Activated CD4-positive, alpha-beta T cell treated with anti-CD3 and anti-CD28 coated beads, Interleukin-2, Interleukin-4, amounts not matched to agents 100 ng/mL and 50 ng/mL, durations not matched to agents 16 hours and 8 hours (primary cell): ENCODE measurements around the gene ETV1.
A peak's percentile ranks its signal among the peaks of the same experiment; 100 is the strongest.

Experiments
- DNase-seq: peaks from one replicate; pipeline ENCODE4 v3.0.0-alpha.2; 2020; ENCODE audit warnings: low spot score

Gene ETV1

DNA sequence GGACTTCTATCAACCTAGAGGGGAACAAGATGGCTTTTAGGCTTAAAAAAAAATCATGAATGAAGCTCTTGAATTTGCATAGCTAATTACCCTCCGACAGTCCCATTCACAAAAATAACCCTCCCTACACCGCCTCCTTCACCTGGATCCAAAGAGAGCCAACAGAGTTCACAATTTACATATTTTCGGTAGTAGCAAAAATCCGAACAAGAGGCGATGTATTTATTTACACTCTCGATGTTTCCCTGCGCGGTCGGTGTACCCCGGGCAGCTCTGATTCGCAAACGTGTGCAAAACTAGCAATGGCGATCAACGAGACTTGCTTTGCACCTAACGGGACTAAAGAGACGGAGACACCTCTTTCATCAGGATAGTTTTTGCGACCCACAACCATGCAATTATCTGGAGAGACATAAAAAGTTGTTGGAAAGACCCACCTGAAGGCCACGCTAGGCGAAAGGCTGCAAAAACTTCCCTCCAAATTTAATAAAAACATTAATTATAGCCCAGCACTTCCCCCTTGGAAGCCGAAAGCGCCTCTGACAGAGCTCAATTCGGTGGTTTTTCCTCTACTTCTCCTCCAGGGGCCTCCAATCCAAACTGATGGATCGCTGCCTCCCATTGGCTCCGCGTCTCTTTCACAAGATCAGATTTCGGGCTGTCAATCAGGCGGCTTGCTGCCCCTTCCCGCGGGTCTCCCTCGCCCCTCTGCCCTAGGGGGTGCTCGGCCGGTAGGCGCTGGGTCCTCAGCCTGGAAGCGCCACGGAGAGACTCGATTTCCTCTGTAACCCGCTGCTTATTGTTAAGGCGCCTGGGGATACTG lies at the start of gene ETV1:
ETV1 (minus strand) TSS at position 541 of the 823 bp plus-strand sequence. CDS start 614 bp downstream, outside the sequence.
- DNase-seq, result peak; percentile 21

DNA sequence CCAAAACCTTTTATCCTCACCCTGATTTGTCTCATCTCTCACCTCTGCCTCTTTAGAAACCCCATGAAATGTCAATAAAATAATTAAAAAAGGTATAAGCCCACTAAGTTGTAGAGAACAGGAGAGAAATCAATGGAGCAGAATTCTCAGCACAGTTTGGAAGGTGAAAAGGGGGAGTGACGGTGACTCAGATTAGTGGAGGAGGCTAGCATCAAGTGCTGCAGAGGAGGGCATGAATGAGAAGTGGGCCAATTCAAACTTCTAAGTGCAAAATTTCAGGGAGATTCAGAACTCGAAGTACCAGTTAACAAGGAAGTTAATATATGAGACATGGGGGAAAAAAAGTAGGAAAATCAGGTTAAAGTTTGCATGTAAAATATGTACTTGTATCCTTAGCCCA lies 34.9 kb upstream of the ETV1 start:
- DNase-seq, result no peak

DNA sequence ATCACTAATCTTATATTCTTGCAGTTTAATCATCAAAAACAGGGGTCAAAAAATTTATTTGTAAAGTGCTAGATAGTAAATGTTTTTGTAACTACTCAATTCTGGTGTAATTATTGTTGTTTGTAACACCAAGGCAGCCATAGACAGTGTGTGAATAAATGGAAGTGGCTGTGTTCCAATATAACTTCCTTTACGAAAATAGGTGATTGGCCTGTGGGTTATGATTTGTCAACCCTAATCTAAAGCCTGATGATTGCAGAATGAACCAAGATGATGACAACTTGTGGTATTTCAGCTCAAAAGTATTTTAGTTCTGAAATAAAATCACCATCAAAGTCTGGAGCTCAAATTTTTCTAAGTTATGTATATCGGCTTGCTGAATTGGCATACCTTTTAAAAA lies 34.4 kb upstream of the ETV1 start:
- DNase-seq, result no peak

DNA sequence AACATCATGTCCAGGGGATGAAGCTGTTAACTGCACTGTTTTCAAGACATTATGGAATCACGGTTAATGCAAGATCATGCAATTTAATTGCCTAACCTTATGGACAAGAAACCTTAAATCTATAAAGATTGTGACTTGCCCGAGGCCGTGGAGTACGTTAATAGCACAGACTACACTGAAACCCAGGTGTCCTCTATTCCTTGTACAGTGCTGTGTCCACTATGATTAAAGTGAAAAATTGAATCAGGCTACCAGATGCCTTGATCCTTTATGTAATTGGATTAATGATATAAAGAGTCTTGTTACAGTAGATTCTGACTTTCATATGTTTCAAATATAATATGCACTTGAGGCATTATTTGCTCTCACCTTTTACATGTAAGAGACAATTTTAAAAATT lies 33.9 kb upstream of the ETV1 start:
- DNase-seq, result no peak

DNA sequence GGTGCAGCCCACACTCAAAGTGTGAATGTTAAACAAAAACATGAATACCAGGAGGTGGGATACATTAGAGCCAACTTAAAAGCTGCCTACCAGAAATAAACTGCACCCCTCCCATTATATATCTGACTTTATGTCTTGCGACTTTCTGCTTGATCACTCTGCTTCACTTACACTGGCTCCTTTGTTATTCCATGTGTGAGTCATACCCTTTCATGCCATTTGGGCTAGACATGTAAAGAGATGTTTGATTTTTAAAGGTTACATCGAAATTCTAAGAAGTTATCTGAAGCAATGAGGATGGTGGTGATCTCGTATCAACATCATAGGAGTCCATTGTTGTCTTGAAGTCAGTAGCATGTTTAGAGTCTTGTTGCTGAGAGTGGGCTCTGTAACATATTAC lies 31.6 kb upstream of the ETV1 start:
- no peak for DNase-seq

DNA sequence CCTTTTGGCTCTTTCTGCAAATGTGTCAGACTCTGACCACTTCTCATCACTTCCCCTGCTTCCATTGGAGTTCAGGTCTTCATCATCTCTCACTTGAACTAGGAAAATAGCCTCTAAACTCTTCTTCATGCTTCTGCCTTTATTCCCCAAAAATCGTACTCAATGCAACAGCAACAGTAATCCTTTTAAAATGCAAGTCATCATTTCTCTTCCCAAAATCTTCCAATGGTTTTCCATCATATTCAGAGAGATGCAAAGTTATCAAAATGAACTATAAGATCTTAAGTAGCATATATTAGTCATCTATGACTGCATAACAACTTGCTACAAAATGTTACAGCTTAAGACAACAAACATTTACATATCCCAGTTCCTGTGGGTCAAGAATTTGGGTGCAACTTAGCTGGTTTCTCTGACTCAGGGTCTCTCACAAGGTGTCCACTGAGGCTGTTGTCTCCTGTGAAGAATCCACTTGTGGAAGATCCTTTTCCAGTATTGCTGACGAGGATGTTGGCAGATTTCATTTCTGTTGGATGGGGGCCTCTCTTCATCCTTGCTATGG lies 31.0 kb upstream of the ETV1 start:
- no peak for DNase-seq

DNA sequence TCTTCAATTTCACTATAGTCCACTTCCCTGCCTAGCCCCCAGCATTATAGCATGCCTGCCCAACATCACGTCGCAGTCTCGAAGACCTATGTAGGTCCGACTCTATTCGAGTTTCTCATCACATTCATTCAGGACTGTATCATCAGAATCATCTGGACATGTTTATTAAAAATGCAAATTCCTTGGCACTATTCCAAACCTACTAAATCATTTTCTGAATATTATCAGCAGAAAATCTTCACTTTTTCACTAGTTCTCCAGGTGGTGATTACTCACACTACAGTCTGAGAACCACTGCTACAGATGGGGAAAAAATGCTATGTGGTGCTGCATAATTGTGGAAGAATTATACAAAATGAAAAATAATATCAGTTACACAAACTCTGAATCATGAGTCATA lies 29.3 kb upstream of the ETV1 start:
- DNase-seq, result no peak

DNA sequence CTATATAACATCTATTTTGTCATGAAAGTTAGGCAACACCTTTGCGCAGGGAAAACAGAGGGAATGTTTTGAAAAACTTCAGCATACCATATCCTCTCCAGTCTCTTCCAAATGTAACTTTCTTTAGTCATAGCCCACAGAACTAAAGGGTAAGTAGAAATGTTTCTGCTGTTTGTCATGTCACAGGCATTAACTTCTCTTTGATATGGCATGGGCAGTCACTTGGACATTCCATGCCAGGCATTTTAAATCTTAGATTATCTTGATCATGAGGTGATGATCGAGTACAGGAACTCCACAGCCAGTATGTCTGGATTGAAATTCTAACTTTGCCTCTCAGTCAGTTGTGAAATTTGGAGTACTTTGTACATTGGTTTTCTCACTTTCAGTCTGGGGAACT lies 27.5 kb upstream of the ETV1 start:
- no peak for DNase-seq

DNA sequence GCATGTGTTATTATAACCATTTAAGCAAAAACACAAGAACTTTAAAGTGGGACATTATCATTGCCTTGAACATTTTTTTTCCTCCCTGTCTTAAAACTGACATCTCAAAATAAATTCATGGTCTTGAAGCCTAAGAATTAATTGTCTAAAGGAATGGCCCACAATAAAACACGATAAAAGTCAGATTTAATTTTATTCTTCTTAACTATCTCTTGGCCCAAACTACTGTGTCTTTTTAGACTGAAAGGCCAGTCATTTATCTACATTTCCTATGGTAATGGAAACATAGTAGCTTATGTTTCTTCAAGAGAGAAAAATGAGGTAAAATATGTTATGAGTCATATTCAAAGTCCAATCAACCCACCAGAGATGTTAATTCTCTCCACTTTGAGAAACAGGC lies 24.4 kb upstream of the ETV1 start:
- DNase-seq, result no peak

DNA sequence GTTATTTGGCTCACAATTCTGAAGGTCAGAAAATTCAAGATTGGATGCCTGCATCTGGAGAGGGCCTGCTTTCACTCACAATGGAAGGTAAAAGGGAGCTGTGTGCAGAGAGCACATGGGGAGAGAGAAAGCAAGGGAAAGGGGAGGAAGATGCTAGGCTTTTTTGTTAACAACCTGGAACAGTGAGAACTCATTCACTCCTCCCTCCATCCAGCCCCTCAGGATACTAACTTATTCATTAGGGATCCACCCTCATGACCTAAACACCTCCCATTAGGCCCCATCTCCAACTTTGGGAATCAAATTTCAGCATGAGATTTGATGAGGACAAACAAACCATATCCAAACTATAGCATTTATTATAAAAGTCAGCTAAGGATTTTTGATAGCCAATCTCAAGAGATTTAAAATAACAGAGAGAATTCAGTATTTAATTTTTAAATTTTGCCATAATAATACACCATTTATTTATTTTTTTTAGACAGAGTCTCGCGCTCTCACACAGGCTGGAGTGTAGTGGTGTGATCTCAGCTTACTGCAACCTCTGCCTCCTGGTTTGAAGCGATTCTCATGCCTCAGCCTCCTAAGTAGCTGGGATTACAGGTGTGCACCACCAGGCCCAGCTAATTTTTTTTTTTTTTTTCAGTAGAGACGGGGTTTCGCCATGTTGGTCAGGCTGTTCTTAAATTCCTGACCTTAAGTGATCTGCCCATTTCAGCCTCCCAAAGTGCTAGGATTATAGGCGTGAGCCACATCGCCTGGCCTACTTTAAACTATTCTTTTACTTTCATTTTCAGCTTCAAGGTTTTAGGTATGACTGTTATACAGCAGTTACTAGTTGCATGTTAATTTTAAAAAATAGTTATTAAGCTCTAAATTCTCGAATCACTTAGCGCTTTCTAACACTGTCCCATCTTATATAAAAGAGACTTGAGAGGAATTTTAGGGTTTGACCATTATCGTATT lies 20.3 kb upstream of the ETV1 start:
- no peak for DNase-seq

DNA sequence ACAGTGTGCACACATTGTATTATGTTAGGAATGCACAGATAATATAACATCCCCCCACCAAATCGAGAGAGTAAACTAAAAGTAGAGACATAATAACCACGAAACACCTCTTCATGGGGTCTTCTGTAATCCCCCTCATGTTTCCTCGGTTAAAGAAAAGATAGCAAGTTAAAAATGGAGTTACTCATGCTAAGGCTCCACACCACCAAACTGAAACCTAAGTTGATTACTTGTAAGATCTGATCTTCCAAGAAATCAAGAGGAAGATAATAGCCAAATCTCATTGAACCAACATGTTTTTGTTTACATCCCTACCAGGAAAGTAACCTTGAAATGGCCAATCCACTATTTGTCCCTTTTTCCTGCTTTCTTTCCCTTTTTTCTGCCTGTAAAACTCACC lies 11.7 kb upstream of the ETV1 start:
- no peak for DNase-seq

DNA sequence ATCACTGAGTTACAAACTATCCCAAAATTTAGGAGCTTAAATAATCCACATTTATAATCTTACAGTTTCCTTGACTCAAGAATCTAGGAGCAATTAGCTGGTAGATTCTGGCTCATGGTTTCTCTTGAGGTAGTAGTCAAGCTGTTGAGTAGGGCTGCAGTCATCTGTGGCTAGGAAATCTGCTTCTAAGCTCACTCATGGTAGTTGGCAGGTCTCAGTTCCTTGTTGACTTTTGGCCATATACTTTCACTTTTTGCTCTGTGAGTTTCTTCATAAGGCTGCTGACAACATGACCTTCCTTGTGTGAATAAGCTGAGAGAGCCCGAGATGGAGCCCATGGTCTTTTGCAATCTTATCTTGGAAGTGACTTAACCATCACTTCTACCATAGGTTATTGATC lies 10.8 kb upstream of the ETV1 start:
- DNase-seq, result no peak

DNA sequence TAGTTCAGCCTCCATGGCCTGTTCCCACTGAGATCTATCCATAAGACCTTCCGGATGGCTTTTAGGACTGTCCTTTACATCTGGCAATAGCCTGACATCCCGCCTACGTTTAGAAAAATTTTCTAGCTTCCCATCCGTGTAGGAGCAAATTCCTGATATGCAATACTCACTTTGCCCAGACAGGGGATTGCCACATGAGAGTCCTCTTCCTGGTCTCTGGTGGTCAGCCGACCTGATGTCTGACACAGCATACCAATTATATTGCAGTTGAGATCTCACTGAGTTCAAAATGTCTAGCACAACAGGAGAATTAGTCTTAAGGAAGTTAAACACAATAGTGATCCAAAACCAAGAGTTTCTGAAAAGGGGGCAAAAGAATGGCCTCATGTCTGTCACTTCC lies 9.4 kb upstream of the ETV1 start:
- DNase-seq, result no peak

DNA sequence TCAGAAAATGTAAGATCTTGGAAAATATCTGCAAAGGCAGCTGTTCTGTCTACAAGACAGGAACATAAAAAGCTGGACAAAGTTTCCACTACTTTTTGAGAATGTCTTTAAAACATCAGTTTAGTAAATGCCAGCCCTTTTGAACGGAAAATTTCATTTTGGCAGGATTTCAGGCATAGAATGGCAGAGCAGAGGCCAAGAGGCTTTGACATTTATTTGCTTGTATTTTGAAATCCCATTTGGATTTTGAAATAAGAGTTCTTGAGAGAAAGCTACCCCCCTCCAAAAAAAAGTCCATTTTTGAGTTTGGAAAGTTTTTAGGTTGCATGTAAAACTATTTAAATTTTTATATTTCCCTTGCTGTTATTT lies 3.1 kb upstream of the ETV1 start:
- no peak for DNase-seq

DNA sequence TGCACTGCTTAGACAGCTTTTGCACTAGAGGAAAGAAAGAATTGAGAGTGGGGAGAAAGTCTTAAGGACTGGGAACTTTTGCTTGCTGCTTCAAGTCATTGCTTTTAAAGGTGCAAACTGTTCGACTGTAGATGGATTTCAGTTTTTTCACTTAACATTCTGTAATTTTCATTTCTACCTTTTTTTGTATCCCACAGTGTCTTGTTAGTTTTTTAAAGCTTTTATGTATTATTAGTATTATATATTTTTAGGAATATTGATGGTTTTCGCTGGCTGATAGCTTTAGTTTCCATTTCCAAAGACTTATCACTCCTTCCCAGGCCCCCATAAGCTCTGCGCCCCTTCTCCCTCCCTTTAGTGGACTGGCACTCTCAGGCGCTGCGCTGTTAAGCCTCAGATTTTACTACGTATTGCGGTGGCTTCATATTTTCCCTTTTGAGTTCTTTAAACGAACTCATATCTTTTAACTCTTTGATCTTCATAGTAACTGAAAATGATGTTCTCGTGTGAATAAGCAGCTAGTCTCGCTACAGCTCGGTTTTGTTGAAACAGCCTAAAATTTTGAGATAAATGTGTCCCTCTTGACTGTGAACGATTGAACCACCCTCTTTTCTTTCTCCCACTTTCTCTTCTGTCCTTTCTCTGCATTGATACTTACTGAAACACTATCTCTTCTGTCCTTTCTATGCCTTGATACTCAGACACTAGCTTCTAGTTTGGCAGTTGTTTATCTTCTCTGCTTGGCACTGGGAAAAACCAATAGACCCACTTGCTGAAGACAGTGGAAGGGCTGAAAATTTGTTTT lies 2.5 kb upstream of the ETV1 start:
- DNase-seq, result no peak

DNA sequence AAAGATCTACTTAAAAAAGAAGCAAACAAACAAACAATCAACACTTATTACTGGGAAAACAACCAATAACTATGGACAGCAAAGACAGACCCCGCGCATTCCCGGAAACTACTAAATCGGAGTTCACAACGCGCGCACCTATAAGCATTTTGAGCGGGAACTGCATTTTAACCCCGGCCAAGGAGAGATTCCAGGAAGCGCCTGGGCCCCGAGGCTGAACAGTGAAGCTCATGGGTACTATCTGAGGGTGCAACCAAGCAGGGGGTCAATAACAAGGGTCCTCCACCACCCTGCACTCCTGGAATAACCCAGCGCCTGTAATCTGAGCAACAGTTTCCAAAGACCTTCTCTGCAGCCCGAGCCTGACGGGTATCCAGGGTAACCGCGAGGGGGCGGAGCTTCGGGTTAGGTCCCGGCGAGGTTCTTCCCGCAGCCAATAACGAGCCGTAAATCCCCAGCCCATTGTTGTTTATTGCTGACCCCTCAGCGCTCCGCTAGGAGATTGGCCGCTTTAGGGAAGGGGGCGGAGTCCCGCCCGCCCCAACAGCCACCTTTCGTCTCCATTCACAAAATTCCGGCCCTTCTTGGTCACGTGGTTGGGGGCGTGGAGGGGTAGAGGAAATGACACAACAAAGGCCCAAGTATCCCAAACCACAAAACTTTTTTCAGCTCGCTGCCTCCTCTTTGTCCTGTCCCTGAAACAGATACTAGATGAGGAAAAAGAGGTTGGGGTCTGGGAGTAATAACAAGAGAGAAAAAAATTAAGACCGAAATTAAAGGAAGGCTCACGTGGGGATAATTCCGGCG lies 1.7 kb upstream of the ETV1 start:
- DNase-seq, result peak; percentile 85

DNA sequence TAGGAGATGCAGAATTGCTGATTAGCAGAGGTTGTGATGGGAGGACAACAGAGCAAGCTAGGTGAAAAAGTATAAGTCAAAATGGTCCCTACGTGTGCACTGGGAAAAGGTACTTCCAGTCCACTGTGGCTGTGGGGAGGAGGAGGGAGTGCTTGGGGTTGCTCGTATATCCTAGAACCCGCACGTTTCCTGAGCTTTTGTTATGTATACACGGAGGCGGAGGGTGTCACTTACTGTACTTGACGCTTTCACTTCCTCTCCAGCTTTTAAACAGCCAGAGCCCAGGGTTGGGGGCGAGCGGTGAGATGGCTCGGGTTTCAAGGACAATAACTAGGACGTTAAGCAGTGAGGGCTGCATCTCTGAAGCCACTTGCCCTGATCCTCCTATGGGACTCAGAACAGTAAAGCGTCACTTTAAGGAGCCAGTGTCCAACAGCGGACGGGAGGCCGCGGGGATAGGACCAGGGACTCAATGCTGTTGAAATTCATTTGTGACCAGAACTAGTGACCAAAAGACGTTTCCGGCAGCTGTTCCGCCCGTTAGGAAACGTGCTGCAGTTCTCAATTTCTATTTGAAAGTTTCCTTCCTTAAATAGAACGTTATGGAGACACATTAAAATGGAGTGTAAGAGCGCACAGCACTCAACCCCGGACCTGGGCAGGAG lies 985 bp upstream of the ETV1 start:
- DNase-seq, result peak; percentile 24

DNA sequence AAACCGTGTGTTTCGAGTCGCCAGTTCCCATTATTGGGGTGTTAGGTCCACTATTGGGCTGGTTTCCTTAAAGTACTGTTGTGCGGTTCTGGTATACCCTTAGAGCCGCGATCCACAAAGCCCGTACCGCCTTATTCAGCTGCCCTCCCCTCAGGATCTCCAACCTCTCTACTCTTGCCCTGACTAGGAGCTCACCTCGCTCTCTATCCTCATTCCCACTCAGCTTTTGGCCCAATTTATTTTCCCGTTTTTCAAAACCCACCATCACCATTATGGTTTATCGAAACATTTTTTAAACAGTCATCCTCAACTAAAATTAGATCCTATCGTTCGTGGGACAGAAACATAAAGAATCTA lies 461 bp upstream of the ETV1 start:
- no peak for DNase-seq

DNA sequence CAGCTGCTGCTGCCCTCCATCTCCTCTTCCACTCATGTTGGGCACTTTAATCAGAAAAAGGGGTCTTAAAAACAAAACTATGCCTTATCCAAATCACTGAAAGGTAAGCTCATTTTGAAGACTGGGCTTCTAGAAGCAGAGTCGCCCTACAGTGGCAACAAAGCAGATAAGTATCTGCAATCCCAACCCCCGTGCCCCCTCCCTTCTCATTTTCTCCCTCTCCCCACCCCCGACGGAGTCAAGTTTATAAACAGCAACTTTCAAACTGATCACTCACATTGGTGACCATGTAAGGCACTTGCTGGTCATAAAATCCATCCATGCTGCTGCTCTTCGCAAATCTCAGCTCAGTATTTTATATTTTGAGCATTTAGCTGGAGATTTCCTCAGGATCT lies 738 bp downstream of the ETV1 start:
- no peak for DNase-seq

DNA sequence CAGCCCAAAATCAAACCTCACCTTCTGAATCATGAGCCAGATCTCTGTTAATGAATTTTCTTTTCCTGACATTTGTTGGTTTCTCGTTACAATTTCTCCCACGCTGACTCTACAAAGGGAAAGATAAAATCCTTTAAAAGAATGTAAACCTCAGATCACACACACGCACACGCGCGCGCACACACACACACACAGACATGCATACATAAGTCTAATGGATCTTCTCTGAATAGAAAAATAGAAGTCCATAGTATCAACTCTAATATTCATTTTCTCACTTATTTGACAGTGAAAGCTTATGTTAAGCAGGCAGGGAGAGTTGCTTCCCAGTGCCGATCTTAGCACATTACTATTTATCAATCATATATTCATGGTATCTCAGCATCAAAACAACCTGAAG lies 1.4 kb downstream of the ETV1 start:
- DNase-seq, result no peak

DNA sequence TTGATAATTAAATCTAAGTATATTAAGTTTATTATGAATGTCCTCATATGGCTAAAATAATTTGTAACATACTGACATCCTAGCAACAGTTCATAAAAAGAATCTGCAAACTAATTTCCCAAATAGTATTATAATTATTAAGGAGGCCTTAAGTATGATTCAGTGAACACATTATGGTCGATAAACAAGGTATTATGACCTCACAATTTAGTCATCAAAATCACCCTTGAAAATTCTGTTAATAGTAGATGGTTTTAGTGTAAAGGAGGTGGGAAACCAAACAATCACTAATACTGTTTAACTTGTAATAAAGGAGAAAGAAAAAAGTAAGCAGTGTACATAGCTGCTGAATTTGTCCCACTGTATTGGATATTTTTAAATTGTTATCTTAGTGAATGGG lies 2.1 kb downstream of the ETV1 start:
- no peak for DNase-seq
